H54 (cell line): ENCODE results near the gene ZNF565.
"Not testable (repeated sequence)": the region's sequence is repeated elsewhere in the genome, so short reads cannot be mapped to it uniquely, and the experiment has no call there.

Experiments
- DNase-seq: peaks from one replicate; pipeline ENCODE4 v3.0.0; 2011; ENCODE audit warnings: low spot score, mixed read lengths; ENCODE audit not compliant: insufficient read length
- FAIRE-seq: peaks from 3 replicates; lab custom pipeline; 2011; peaks lifted over from hg19 to GRCh38; lab: Jason Lieb, UNC
- POLR2A ChIP-seq: IDR thresholded peaks from 2 replicates; pipeline ENCODE4 v1.6.1; 2011; ENCODE audit warnings: low read depth, mild to moderate bottlenecking, low read length

ZNF565 gene

DNA sequence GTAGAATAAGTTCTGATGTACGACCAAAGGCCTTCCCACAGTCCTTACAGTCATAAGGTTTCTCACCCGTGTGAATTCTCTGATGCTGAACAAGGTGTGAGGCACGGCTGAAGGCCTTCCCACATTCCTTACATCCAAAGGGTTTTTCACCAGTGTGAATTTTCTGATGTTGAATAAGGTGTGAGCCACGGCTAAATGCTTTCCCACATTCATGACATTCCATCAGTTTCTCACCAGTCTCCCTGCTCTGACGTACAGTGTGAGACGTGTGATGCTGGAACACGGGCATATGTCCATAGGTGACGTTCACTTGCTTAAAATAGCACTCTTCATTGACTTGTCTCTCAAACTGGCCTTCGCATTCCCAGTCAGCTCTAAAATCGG, 31.2 kb downstream of the ZNF565 start:
- FAIRE-seq: no peak
- DNase-seq: no peak
- TF ChIP-seq POLR2A: no peak

DNA sequence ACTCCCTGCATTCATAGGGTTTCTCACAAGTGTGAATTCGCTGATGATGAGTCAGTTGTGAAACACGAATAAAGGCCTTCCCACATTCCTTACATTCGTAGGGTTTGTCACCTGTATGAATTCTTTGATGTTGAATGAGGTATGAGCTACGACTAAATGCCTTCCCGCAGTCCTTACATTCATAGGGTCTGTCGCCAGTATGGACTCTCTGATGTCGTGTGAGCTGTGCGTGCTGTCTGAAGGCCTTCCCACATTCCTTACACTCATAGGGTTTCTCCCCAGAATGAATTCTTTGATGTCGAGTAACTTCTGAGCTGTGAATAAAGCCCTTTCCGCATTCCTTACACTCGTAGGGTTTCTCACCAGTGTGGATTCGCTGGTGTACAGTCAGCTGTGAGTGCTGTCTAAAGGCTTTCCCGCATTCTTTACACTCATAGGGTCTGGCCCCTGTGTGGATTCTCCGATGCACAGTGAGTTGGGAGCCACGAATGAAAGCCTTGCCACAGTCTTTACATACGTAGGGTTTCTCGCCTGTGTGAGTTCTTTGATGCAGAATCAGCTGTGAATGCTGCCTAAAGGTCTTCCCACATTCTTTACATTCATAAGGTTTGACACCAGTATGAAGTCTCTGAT, 31.7 kb downstream of the ZNF565 start:
- FAIRE-seq (no peak), DNase-seq (no peak)
- TF ChIP-seq POLR2A: no peak

DNA sequence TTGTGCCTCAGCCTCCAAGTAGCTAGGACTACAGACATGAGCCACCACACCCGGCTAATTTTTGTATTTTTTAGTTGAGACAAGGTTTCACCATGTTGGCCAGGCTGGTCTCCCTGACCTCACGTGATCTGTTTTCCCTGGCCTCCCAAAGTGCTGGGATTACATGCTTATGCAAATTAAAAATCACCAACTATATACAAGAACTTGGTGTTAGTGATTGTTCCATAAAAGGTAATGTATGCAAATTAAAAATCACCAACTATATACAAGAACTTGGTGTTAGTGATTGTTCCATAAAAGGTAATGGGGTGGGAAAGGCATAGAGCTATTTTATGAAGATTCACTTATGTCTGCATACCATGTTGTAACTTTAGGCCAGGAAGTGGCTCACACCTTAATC, 35.4 kb downstream of the ZNF565 start:
- not testable (repeated sequence) for DNase-seq, FAIRE-seq

DNA sequence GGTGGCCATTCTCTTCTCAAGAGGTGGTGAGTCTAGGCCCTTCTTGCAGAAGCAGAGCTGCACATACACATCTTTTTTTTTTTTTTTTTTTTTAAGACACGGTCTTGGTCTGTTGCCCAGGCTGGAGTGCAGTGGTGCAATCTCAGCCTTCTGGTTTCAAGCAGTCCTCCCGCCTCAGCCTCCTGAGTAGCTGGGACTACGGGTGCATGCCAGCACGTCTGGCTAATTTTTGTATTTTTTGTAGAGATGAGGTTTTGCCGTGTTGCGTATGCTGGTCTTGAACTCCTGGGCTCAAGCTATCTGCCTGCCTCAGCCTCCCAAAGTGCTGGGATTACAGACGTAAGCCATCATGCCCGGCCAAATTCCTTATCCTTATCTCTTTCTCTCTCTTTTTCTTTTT, 40.6 kb downstream of the ZNF565 start:
- not testable (repeated sequence) for FAIRE-seq, DNase-seq

DNA sequence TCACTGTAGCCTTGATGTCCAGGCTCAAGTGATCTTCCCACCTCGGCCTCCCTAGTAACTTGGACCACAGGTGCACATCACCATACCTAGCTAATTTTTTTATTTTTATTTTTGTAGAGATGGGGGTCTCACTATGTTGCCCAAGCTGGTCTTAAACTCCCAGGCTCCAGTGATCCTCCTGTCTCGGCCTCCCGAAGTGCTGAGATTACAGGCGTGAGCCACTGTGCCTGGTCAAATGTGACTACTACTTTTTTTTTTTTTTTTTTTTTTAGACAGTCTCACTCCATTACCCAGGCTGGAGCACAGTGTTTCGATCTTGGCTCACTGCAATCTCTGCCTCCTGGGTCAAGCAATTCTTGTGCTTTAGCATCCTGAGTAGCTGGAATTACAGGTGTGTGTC, 41.6 kb downstream of the ZNF565 start:
- DNase-seq (no peak), FAIRE-seq (no peak)
- TF ChIP-seq POLR2A: no peak

DNA sequence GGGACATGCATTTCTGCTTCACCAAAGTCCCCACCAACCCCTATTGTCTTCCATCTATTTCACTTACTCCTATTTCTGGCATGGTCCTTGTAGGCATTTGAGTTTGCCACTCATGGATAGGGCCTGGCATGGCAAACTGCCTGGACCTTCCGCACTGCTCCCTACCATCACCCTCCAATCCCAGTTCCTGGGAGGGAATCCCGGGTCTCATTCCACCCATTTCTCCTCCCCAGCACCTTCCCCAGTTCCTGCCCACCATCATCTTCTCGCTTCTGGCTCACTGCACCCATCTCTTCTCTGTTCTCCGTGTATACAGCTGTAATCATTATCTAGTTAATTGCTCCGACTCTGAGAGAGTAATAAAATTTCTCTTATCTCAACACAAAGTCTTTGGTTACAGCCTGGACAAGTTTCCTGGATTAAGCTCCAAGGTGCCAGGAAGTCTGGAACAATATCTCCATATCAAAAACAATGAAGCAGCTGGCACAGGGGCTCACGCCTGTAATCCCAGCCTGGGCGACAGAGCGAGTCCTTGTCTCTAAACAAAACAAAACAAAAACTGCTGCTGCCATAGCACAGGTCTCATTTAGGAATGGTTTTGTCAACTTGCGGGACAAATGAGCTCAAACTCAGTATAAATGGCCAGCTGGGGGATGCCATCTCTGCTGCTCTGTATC, 45.2 kb downstream of the ZNF565 start:
- FAIRE-seq (no peak), DNase-seq (no peak)
- TF ChIP-seq POLR2A: no peak

DNA sequence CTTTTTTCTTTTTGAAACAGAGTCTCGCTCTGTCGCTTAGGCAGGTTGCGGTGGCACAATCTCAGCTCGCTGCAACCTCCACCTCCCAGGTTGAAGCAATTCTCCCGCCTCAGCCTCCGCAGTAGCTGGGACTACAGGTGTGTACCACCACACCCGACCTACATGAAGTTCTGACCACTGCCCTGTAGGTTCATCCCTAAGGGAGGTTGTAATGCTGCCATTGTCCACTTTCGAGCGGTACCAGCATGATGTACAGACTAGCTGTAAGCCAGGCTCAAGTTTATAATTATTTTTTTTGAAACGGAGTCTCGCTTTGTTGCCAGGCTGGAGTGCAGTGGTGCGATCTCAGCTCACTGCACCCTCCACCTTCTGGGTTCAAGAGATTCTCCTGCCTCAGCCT, 50.7 kb downstream of the ZNF565 start:
- no peak for TF ChIP-seq POLR2A

DNA sequence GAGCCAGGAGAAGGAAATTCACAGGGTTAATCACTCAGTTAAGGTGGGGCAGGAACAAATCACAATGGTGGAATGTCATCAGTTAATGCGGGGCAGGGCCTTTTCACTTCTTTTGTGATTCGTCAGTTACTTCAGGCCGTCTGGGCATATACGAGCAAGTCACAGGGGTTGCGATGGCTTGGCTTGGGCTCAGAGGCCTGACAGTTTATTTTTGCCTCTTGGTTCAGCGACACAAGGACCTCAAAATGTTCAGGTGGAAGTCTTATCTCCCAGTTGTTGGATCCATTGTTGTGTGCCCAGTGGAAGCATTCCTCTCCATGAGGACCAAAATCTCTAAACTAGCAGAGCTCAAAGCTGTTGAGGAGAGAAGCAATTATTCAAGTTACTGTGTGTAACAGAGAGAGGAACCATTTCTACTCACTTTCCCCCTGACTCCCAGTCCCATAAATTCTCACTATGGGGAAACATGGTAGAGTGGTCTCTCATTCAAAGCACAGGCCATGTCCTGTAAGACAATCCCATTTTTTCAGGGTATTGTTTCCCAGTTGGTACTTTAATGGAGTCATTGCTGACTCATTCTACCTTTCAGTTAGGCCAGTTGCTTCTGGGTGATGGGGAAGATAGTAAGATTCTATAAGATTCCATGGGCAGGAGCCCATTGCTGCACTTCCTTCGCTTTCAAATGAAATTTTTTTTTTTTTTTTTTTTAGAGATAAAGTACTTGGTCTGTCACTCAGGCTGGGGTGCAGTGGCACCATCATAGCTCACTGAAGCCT, 53.5 kb downstream of the ZNF565 start:
- DNase-seq: no peak
- no peak for FAIRE-seq
- no peak for TF ChIP-seq POLR2A

More for the DNA sequence above, 50.7 kb downstream of the ZNF565 start:
- FAIRE-seq (no peak), DNase-seq (no peak)

DNA sequence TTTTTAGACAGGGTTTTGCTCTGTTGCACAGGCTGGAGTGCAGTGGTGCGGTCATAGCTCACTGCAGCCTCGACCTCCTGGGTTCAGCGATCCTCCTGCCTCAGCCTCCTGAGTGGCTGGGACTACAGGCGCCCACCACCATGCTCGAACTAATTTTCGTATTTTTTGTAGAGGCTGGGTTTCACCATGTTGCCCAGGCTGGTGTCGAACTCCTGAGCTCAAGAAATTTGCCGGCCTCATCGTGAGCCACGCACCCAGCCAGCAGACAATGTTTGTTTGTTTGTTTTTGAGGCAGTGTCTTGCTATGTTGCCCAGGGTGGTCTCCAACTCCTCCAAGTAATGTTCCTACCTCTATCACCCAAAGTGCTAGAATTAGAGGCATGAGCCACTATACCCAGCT, 61.3 kb downstream of the ZNF565 start:
- no peak for FAIRE-seq
- no peak for DNase-seq
- TF ChIP-seq POLR2A: no peak

DNA sequence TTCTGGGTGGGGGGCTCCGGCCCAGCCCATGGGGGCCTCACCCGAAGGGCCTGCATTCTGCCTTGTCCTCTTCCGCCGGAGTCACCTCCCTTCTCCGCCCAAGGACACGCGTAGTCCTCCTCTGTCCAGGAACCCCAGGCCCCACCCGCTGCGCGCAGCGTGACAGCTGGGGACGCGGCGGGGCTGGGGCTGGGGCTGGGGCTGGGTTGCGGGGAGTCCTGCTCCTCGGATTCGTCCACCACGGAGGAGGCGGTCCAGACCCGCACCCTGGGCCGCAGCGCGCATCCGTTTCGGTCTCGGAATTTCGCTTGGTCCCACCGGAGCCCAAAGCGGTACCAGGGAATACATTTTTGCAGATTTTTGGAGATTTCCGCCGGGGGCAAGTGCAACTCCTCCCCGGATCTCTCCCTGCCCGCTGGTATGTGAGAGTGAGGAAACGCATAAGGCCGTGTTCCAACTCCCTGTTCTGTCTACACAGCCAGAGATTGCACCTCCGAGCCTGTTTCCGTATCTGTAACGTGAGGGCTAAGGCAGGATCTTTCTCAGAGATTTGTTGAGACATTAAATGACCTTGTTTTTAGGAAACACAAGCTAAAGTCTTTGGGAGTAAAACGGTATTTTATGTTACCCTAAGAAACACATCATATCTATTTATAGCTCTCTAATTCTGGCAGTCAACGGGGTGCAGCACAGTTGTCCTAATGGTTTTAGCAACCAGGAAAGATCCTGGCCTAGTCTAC, 61.9 kb downstream of the ZNF565 start, which contains the start of gene COX7A1:
Gene COX7A1 (minus strand): TSS at position 96 of the 740 bp plus-strand sequence. CDS start 40 bp downstream, at position 56.
- no peak for TF ChIP-seq POLR2A
- DNase-seq (no peak), FAIRE-seq (no peak)

DNA sequence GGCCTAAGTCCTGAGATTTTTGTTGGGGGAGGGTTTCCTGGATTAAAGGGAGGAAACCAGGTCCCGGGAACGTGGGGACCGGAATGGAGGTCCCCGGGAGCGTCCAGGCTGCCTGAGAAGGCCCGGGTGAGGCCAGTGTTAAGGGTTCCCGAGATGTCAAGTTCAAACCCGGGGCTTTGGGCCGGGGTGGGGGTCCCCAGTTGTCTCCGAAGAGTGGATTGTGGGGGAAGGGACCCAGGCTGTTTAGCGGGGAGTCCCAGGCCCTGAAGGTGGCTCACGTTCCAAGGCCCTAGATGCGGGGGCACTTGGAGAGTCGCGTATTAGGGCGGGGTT, 62.5 kb downstream of the ZNF565 start:
- no peak for TF ChIP-seq POLR2A
- no peak for DNase-seq
- FAIRE-seq: no peak

DNA sequence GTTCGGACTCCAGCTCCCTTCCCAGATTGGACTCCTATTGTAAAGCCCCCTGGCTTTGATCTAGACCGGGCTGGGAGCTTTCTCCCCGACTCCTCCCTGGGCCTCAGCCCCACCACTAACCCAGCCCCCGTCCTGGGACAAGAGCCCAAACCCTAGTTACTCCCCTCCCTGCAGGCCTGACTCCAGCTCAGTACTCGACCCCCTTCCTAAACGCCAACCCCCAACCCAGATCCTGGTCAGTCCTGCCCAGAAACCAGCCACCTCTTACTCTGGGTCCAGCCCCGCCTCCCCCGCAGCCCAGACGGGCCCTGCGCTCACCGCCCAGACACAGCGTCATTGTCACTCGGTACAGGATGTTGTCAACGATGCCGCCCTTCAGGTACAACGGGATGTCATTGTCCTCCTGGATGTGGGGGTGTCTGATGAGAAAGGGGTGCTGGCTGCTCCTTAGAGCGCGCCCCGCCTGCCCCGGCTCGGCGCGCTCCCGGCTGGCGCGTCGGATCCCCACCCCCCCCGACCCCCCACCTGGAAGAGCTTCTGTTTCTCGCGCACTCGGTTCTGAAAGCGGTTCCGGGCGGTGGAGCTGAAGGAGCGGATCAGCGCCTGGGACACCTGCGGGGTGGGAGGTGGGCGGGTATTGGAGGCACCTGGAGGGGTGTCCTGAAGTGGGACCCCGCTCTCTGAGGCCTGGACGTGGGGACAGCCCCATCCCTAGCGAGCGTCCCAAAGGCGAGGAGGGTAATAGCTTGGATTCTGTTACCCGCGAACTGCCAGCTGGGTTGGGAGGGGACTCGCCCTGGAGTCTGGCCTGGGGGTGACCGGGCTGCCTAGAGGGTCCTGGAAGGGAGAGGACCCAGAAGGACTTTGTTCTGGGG, 63.1 kb downstream of the ZNF565 start:
- FAIRE-seq: no peak
- TF ChIP-seq POLR2A: no peak
- no peak for DNase-seq

DNA sequence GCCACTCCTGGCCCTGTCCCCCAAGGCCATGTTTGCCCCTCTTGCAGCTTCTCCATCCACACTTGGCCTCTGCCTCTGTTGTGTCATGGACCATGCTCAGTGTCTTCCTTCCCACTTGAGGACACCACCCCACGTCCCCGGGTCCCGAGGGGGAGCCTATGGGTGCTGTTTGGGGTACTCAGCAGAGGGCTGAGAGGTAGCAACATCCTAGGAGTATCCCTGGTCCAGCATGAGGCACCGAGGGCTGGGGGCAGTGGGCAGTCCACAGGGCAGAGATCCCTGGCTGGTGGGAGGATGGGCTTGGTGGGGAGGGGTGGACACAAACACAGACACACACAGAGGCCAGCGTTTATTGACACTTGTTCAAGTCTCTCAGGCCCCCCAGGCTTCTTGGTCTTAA, 63.9 kb downstream of the ZNF565 start:
- TF ChIP-seq POLR2A: no peak
- FAIRE-seq (no peak), DNase-seq (no peak)
